HG03175 (cell line): ENCODE results near the gene GIT2.
"Not testable (repeated sequence)": the region's sequence is repeated elsewhere in the genome, so short reads cannot be mapped to it uniquely, and the experiment has no call there.

Experiments
- ATAC-seq: cut with Tn5 transposase; IDR thresholded peaks from one replicate; pipeline ENCODE4 v1.9.1; 2021; ENCODE audit warnings: mild to moderate bottlenecking, moderate library complexity; ENCODE audit not compliant: unreplicated experiment

Gene GIT2

DNA sequence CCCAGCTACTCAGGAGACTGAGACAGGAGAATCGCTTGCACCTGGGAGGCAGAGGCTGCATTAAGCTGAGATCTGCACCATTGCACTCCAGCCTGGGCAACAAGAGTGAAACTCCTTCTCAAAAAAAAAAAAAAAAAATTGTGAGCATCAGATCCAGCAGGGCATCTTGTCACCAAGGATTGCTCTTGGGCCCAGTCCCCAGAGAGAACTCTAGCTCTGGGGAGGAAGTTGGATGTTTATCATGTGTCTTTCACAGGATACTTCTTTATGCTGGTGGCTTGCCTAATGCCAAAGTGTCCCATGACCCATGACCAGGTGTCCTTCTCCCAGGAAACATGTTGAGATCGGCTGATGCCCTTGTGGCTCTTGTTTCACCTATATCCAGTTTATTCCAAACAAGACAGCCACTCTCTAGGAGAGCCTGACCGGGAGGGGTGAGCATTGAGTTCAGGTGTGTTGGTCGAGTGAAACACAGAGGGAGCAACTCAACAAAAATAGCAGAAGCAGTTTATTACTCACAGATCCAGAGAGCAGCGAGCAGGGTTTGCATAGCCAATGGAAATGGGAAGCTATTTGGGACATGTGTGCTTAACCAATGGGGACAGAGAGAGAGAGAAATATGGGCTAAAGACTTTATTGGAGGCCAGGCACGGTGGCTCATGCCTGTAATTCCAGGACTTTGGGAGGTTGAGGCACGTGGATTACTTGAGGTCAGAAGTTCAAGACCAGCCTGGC lies 102.7 kb downstream of the GIT2 start:
- ATAC-seq: peak; percentile 22

DNA sequence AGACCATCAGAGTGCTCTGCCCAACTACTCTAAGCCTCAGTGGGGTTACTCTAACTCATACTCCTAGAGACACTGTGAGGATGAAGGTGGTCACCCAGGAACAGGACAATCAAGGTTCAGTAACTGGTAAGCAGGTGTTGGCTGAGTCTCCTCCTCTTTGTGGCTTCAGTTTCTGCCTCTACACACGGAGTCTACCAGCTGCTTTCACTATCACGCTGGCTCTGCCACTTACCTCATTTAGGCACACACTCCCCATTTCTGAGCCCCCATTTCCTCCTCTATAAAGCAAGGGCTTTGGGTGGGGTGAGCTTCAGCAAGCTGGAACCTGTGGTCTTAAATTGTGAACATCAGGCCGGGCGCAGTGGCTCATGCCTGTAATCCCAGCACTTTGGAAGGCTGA lies 103.4 kb downstream of the GIT2 start:
- ATAC-seq: peak; percentile 80

DNA sequence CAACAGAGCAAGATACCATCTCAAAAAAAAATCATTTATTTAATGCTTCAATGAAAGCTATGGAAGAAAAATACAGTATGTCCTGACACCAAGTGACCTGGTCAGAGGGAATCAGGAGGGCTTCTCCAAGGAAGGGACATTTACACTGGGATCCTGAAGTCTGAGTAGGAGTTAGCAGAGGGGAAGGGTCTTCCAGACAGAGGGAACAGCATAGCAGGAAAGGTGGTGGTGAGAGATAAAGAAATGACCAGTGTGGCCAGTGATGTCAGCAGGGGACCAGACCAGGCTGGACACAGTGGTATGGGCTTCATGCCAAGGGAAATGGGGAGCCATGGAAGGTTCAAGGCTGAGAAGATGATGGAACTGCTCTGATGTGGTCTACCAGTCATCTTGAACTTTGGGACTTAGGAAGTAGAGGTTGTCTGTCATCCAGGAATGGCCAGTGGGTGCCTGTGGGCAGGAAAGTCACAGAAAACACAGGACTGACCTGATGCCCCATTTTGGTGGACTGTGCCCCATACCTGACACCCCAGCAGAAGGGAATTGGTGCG lies 103.9 kb downstream of the GIT2 start:
- no peak for ATAC-seq

DNA sequence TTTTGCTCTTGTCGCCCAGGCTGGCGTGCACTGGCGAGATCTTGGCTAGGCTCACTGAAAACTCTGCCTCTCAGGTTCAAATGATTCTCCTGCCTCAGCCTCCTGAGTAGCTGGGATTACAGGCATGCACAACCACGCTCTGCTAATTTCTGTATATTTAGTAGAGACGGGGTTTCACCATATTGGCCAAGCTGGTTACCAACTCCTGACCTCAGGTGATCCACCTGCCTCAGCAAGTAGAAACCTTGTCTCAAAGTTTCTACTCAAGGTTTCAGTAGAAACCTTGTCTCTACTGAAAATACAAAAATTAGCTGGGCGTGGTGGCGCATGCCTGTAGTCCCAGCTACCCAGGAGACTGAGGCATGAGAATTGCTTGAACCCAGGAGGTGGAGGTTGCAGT lies 104.4 kb downstream of the GIT2 start:
- not testable (repeated sequence) for ATAC-seq

DNA sequence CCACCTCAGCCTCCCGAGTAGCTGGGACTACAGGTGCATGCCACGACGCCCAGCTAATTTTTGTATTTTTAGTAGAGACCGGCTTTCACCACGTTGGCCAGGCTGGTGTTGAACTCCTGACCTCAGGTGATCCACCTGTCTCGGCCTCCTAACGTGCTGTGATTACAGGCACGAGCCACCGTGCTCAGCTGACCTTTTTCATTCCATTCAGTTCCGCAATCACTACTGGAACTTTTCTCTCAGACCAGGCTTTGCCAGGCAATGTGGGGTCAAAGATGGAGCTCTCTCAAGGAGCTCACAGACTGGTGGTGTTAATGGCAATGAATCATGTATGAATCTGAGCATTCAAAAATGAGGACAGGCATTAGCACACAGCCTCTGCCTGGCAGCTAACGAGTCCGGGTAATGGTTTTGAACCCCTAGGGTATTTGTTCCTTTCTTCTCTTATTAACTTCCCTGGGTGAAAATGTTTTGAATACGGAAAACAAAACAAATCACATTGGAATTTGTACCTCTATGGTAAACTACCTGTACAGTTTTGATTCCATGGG lies 105.5 kb downstream of the GIT2 start:
- ATAC-seq: no peak

DNA sequence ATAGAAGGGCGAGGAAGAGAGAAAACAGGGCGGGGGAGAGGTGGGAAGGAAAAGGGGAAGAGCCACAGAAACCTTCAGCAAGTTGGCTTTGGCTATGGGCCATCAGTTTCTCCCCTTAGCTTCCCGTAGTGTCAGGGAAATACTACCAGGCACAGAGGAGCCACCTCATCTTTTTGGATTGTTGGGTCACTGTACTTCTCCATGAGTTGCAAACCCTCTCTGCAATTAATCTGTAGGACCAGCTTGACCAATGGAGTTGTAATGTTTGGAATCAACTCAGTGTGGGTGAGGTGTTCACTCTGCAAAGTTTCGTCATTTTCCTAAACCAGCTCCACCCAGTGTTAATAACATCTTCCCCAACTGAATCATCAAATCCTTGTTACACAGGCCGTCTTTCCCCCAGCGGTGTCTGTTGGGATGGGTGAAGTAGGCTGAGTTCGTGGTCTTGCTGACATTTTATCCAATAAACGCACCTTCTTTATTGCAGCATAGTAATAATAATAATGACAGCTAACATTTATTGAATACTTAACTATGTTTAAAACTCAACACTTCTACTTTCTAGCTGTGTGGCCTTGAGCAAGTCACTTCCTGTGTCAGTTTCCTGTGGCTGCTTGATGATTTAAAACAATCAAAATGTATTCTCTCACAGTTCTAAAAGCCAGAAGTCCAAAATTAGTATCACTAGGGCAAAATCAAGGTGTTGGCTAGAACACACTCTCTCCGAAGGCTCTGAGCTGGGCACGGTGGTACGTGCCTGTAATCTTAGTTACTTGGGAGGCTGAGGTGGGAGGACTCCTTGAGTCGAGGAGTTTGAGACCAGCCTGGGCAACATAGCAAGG lies 107.8 kb downstream of the GIT2 start:
- ATAC-seq: no peak

DNA sequence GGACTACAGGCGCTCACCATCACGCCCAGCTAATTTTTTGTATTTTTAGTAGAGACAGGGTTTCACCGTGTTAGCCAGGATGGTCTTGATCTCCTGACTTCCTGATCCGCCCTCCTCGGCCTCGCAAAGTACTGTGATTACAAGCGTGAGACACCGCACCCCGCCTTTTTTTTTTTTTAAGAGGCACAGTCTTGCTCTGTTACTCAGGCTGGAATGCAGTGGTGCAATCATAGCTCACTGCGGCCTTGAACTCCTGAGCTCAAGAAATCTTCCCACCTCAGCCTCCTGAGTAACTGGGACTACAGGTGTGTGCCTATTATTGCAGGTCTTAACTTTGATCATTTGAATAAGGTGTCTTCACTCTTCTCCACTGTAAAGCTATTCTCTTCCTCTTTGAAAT lies 110.6 kb downstream of the GIT2 start:
- ATAC-seq: no peak

DNA sequence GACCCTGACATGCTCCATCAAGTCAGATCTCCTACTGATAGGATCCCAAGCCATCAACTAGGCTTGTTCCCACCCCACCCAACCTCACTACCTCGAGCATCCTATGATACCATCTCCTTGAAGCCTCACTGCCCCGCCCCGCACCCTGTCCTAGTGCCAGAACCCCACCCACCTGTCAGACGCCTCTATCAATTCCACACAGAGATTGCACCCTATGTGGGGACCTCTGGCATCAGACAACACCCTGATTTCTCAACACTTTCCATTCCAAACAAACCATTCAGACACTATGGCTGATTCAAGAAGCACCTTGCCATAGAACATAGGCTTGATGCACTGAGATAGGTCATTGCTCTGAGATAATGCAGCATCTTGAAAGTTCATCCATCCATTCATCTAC lies 112.7 kb downstream of the GIT2 start:
- no peak for ATAC-seq

DNA sequence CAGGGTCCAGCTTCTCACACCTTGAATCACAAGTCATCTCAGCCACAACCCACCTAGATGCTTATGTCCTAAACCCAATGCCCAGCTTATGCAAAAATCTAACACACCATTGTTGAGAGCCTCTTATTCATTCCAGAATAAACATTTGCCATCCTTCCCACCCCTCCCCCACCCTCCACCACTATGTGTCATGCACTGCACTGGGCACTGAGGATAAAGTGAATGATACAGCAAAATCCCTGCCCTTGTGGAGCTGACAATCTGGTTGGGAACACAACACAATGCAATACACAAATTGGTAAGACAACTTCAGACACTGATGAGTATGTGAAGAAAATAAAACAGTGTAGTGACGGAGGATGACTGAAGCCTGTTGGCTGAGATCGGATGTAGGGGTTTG lies 114.4 kb downstream of the GIT2 start:
- no peak for ATAC-seq

DNA sequence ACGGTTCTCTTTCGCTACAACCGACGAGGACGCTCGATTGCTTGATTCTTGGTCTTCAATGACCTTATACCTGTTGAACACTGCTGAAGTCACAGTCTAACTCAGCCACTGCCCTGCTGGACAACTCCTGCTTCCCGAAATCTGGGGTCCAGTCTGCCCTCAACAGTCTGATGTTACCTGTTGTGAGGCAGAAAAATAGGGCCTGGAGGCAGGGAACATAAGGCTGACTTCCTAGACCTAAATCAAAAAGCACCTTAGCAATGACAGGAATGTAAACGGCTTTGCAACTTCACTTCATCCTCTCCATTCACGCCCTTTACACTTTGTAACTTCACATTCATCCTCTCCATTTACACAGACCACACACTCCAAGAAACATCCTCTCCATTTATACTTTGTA lies 115.2 kb downstream of the GIT2 start:
- no peak for ATAC-seq

DNA sequence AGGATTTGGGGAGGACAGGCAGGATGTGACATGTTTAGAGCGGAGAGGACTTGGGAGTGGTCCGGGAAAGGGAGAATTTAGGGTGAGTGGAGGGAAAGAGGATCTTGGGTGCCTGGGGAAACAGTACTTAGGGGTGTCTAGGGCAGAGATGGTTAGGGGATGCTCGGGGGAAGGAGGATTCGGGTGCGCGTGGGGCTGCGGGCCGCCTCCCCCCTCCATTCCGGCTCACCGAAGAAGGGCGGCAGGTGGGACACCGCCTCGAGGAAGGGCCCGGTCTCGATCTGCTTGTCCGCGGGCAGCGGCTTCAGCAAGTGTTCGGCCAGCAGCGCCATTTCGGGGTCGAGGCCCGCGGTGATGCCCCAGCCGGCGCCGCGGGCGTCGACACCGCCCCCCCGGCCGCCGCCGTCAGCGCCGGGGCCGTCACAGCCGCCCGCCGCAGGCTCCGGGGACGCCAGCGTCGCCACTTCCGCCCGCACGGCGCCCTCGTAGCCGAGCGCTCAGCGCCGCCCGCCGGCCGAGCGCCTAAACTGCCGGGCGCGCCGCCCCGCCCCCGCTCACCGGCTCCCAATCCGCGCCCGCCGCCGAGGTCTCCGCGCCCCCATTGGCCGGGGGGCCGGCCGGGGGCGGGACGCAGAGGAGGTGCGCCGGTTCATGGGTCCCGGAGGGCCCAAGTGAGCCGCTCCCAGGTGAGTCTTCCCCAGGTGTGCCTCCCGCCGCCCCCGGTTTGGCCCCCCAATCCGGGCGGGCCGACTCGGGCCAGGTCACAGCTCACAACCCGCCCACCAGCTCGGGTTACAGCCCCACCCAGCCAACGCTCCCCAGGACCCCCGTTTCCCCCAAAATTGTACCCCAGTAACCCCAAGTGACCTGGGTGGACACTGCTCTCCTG lies 115.9 kb downstream of the GIT2 start, which contains the start of gene GLTP:
GLTP (minus strand) TSS at position 499 of the 889 bp plus-strand sequence; CDS start at position 332, 167 bp downstream.
- peak; percentile 92 for ATAC-seq
